HG02840 (cell line): ENCODE measurements around the gene CLTA.
"Not testable (repeated sequence)": the region's sequence is repeated elsewhere in the genome, so short reads cannot be mapped to it uniquely, and the experiment has no call there.

Experiments
- ATAC-seq: cut with Tn5 transposase; IDR thresholded peaks from one replicate; pipeline ENCODE4 v1.9.1; 2021; ENCODE audit warnings: mild to moderate bottlenecking, moderate library complexity, moderate number of reproducible peaks; ENCODE audit not compliant: unreplicated experiment, low FRiP score

CLTA gene

GRCh38 chr9:36158122-36158521 lies 32.6 kb upstream of the CLTA start:
- ATAC-seq = no peak

- ATAC-seq = no peak
Measured at GRCh38 chr9:36158917-36159316, 31.8 kb upstream of the CLTA start.

GRCh38 chr9:36159509-36159908 lies 31.2 kb upstream of the CLTA start:
- ATAC-seq = not testable (repeated sequence)

- ATAC-seq = not testable (repeated sequence)
Measured at GRCh38 chr9:36160126-36160525, 30.6 kb upstream of the CLTA start.

GRCh38 chr9:36161187-36161586 lies 29.5 kb upstream of the CLTA start:
- no peak for ATAC-seq

GRCh38 chr9:36162211-36162738 lies 28.4 kb upstream of the CLTA start:
- ATAC-seq = no peak

GRCh38 chr9:36163049-36163785 lies 27.5 kb upstream of the CLTA start:
- ATAC-seq = no peak

GRCh38 chr9:36163786-36164170 lies 26.9 kb upstream of the CLTA start:
- ATAC-seq = no peak

GRCh38 chr9:36164372-36164771 lies 26.3 kb upstream of the CLTA start:
- no peak for ATAC-seq

- no peak for ATAC-seq
Measured at GRCh38 chr9:36164989-36165388, 25.7 kb upstream of the CLTA start.

GRCh38 chr9:36165826-36166167 lies 24.9 kb upstream of the CLTA start:
- ATAC-seq = no peak

- peak; percentile 78 for ATAC-seq
Measured at GRCh38 chr9:36166168-36166927, 24.4 kb upstream of the CLTA start.

- ATAC-seq = no peak
Measured at GRCh38 chr9:36169166-36169565, 21.6 kb upstream of the CLTA start, which contains the start of gene CCIN. Gene CCIN (plus strand): TSS chr9:36169388. CDS start chr9:36169503, 115 bp downstream.

- no peak for ATAC-seq
Measured at GRCh38 chr9:36169708-36170107, 21.0 kb upstream of the CLTA start.

- ATAC-seq = no peak
Measured at GRCh38 chr9:36170531-36170930, 20.2 kb upstream of the CLTA start.

GRCh38 chr9:36173861-36174260 lies 16.9 kb upstream of the CLTA start:
- ATAC-seq = no peak

GRCh38 chr9:36174271-36174670 lies 16.4 kb upstream of the CLTA start:
- ATAC-seq = no peak

GRCh38 chr9:36174731-36175130 lies 16.0 kb upstream of the CLTA start:
- no peak for ATAC-seq

- ATAC-seq = not testable (repeated sequence)
Measured at GRCh38 chr9:36175209-36175608, 15.5 kb upstream of the CLTA start.

- not testable (repeated sequence) for ATAC-seq
Measured at GRCh38 chr9:36176496-36176895, 14.2 kb upstream of the CLTA start.

GRCh38 chr9:36177571-36177970 lies 13.2 kb upstream of the CLTA start:
- ATAC-seq = no peak

- not testable (repeated sequence) for ATAC-seq
Measured at GRCh38 chr9:36180243-36180642, 10.5 kb upstream of the CLTA start.
